ACC112 (cell line): Measurements from ENCODE around the gene ABCF1.
"Not testable (repeated sequence)": the region's sequence is repeated elsewhere in the genome, so short reads cannot be mapped to it uniquely, and the experiment has no call there.

Source experiments
- H2AFZ ChIP-seq: fragments of 200-600 bp; sonication (generic); one replicate; pipeline ENCODE4 v1.6.0; 2017; ENCODE audit warnings: antibody characterized with exemption, low read length; ENCODE audit not compliant: unreplicated experiment
- H3K27ac ChIP-seq: fragments of 200-600 bp; sonication (generic); 2 replicates; pipeline ENCODE4 v1.5.1; 2014; ENCODE audit warnings: low read depth, mild to moderate bottlenecking, antibody characterized with exemption, low read length, moderate library complexity
- H3K27me3 ChIP-seq: fragments of 200-600 bp; sonication (generic); 2 replicates; pipeline ENCODE4 v1.6.1; 2014; ENCODE audit warnings: mild to moderate bottlenecking, antibody characterized with exemption, low read length, moderate library complexity, mixed read lengths; ENCODE audit not compliant: insufficient read depth
- H3K36me3 ChIP-seq: fragments of 200-600 bp; sonication (generic); 2 replicates; pipeline ENCODE4 v1.6.1; 2016; ENCODE audit warnings: mild to moderate bottlenecking, antibody characterized with exemption, low read length, moderate library complexity, mixed read lengths; ENCODE audit not compliant: insufficient read depth
- H3K4me1 ChIP-seq: fragments of 200-600 bp; sonication (generic); one replicate; pipeline ENCODE4 v1.6.1; 2016; ENCODE audit warnings: low read length, mixed read lengths; ENCODE audit not compliant: insufficient read depth, unreplicated experiment, control insufficient read depth
- H3K4me3 ChIP-seq: fragments of 200-600 bp; sonication (generic); 2 replicates; pipeline ENCODE4 v1.5.1; 2014; ENCODE audit warnings: mild to moderate bottlenecking, low read depth, low read length
- H3K79me2 ChIP-seq: fragments of 200-600 bp; sonication (generic); one replicate; pipeline ENCODE4 v1.6.0; 2016; ENCODE audit warnings: low read length; ENCODE audit not compliant: control insufficient read depth, unreplicated experiment, insufficient read depth

Gene ABCF1

GRCh38 chr6:30583921-30584320 lies 12.7 kb downstream of the ABCF1 start:
- Histone ChIP-seq H3K79me2 (no peaks in the 10 kb centered on the region), H3K27ac (no peak overlapping the region), H3K27me3 (no peaks in the 10 kb centered on the region), H2AFZ (no peak overlapping the region), H3K4me3 (no peak overlapping the region), H3K36me3 (peaks cover 33% of the 10 kb centered on the region), H3K4me1 (no peaks in the 10 kb centered on the region)

- Histone ChIP-seq H3K4me1 (peaks cover 13% of the 10 kb centered on the region), H3K36me3 (peaks cover 18% of the 10 kb centered on the region), H3K4me3 (no peak overlapping the region), H3K27me3 (no peaks in the 10 kb centered on the region), H3K79me2 (no peaks in the 10 kb centered on the region), H2AFZ (no peak overlapping the region), H3K27ac (peak overlapping the region; percentile 69; the same call in 1 of the 2 replicates)
Measured at GRCh38 chr6:30589754-30590358, 18.6 kb downstream of the ABCF1 start.

- Histone ChIP-seq H3K4me1 (peaks cover 13% of the 10 kb centered on the region), H3K36me3 (peaks cover 18% of the 10 kb centered on the region), H3K4me3 (no peak overlapping the region), H3K79me2 (no peaks in the 10 kb centered on the region), H3K27me3 (no peaks in the 10 kb centered on the region), H2AFZ (no peak overlapping the region), H3K27ac (peak overlapping the region; percentile 69)
Measured at GRCh38 chr6:30590509-30590908, 19.3 kb downstream of the ABCF1 start.

- Histone ChIP-seq H3K4me1 (peaks cover 13% of the 10 kb centered on the region), H3K4me3 (no peak overlapping the region), H3K36me3 (peaks cover 18% of the 10 kb centered on the region), H3K27me3 (no peaks in the 10 kb centered on the region), H2AFZ (no peak overlapping the region), H3K79me2 (no peaks in the 10 kb centered on the region), H3K27ac (peak overlapping the region; percentile 69)
Measured at GRCh38 chr6:30591008-30591407, 19.8 kb downstream of the ABCF1 start.

GRCh38 chr6:30592287-30592686 lies 21.0 kb downstream of the ABCF1 start:
- Histone ChIP-seq H3K27ac (no peak overlapping the region), H3K36me3 (peaks cover 10% of the 10 kb centered on the region), H3K4me3 (no peak overlapping the region)

GRCh38 chr6:30597315-30598144 lies 26.3 kb downstream of the ABCF1 start:
- not testable (repeated sequence) for H3K4me3 ChIP-seq, H3K27me3 ChIP-seq, H2AFZ ChIP-seq, H3K79me2 ChIP-seq, H3K4me1 ChIP-seq, H3K27ac ChIP-seq
- H3K36me3 ChIP-seq = peaks cover 14% of the 10 kb centered on the region; the same call in 1 of the 2 replicates

More at GRCh38 chr6:30592287-30592686, 21.0 kb downstream of the ABCF1 start:
- peaks cover 13% of the 10 kb centered on the region for H3K4me1 ChIP-seq
- H2AFZ ChIP-seq = no peak overlapping the region
- no peaks in the 10 kb centered on the region for H3K27me3 ChIP-seq
- H3K79me2 ChIP-seq = no peaks in the 10 kb centered on the region

GRCh38 chr6:30598912-30599624 lies 27.8 kb downstream of the ABCF1 start:
- Histone ChIP-seq H3K27me3 (no peaks in the 10 kb centered on the region), H2AFZ (no peak overlapping the region), H3K4me3 (no peak overlapping the region), H3K27ac (no peak overlapping the region), H3K36me3 (peaks cover 27% of the 10 kb centered on the region; the same call in 1 of the 2 replicates), H3K79me2 (no peaks in the 10 kb centered on the region), H3K4me1 (no peaks in the 10 kb centered on the region)

- peaks cover 34% of the 10 kb centered on the region; the same call in 1 of the 2 replicates for H3K36me3 ChIP-seq
- H3K27ac ChIP-seq = no peak overlapping the region
- H3K4me3 ChIP-seq = no peak overlapping the region
- H3K27me3 ChIP-seq = no peaks in the 10 kb centered on the region
- no peaks in the 10 kb centered on the region for H3K79me2 ChIP-seq
- H3K4me1 ChIP-seq = no peaks in the 10 kb centered on the region
- H2AFZ ChIP-seq = no peak overlapping the region
Measured at GRCh38 chr6:30599625-30600324, 28.5 kb downstream of the ABCF1 start.

- peaks cover 41% of the 10 kb centered on the region; the same call in 1 of the 2 replicates for H3K36me3 ChIP-seq
Measured at GRCh38 chr6:30600451-30600961, 29.3 kb downstream of the ABCF1 start.

GRCh38 chr6:30601436-30601814 lies 30.2 kb downstream of the ABCF1 start:
- Histone ChIP-seq H3K36me3 (peaks cover 48% of the 10 kb centered on the region), H3K4me1 (no peaks in the 10 kb centered on the region), H3K79me2 (no peaks in the 10 kb centered on the region), H3K27ac (no peak overlapping the region), H2AFZ (no peak overlapping the region), H3K4me3 (no peak overlapping the region), H3K27me3 (no peaks in the 10 kb centered on the region)

More at GRCh38 chr6:30600451-30600961, 29.3 kb downstream of the ABCF1 start:
- no peaks in the 10 kb centered on the region for H3K27me3 ChIP-seq
- H3K27ac ChIP-seq = no peak overlapping the region
- no peaks in the 10 kb centered on the region for H3K4me1 ChIP-seq
- H3K79me2 ChIP-seq = no peaks in the 10 kb centered on the region
- H2AFZ ChIP-seq = no peak overlapping the region
- no peak overlapping the region for H3K4me3 ChIP-seq
